ENCODE results near the gene PNMA6E. TPM values are rescaled to one million over a fixed set of nuclear protein-coding genes. Genes with fewer than 3 reads are reported as not detected.

The PNMA6E gene
- total and polyA plus RNA-seq, 7 experiments from 2014 or later: not detected

Other genes with a start within 250 kb of the PNMA6E start
- not detected for gene MAGEA1, start 222.1 kb downstream of the PNMA6E start, total RNA-seq
- gene MAGEA1, start 222.1 kb downstream of the PNMA6E start, polyA plus RNA-seq: not detected
- gene PNMA6F, start 79.6 kb downstream of the PNMA6E start, total RNA-seq: not detected
- not detected for gene PNMA6F, start 79.6 kb downstream of the PNMA6E start, polyA plus RNA-seq
- gene ZNF275, start 67.2 kb downstream of the PNMA6E start, total RNA-seq: 10 to 100 TPM; 14.6 to 29.9 (median 18.5) TPM
- gene ZNF275, start 67.2 kb downstream of the PNMA6E start, polyA plus RNA-seq: 10 to 100 TPM in 1 of 2 donors, 1 to 10 TPM in 1; 6.2 to 11.1 TPM
- gene ZFP92, start 10.1 kb upstream of the PNMA6E start, total RNA-seq: 1 to 10 TPM in 2 of 5 experiments, under 1 TPM in 3; 0.14 to 1.8 (median 0.24) TPM
- gene ZFP92, start 10.1 kb upstream of the PNMA6E start, polyA plus RNA-seq: under 1 TPM; 0.07 to 0.20 TPM
- 1 to 10 TPM; 2.7 to 5.5 (median 3.5) TPM for gene TREX2, start 44.7 kb upstream of the PNMA6E start, total RNA-seq
- 1 to 10 TPM in 1 of 2 donors, under 1 TPM in 1; 0.25 to 1.6 TPM for gene TREX2, start 44.7 kb upstream of the PNMA6E start, polyA plus RNA-seq
- 10 to 100 TPM; 23.2 to 44.8 (median 31.4) TPM for gene HAUS7, start 69.2 kb upstream of the PNMA6E start, total RNA-seq
- 10 to 100 TPM; 20.7 to 28.4 TPM for gene HAUS7, start 69.2 kb upstream of the PNMA6E start, polyA plus RNA-seq
- not detected for gene BGN, start 93.6 kb upstream of the PNMA6E start, total RNA-seq
- gene BGN, start 93.6 kb upstream of the PNMA6E start, polyA plus RNA-seq: not detected
- gene ATP2B3, start 116.3 kb upstream of the PNMA6E start, total RNA-seq: not detected
- gene ATP2B3, start 116.3 kb upstream of the PNMA6E start, polyA plus RNA-seq: not detected
- gene CCNQ, start 197.8 kb upstream of the PNMA6E start, total RNA-seq: 10 to 100 TPM; 13.7 to 27.6 (median 21.0) TPM
- gene CCNQ, start 197.8 kb upstream of the PNMA6E start, polyA plus RNA-seq: 10 to 100 TPM; 33.9 to 42.0 TPM
- gene DUSP9, start 245.9 kb upstream of the PNMA6E start, total RNA-seq: not detected
- not detected for gene DUSP9, start 245.9 kb upstream of the PNMA6E start, polyA plus RNA-seq